Neural cell (in vitro differentiated cells): ENCODE data around the gene TMEM43. TPM values are rescaled to one million over a fixed set of nuclear protein-coding genes. Genes with fewer than 3 reads are reported as not detected.

ENCODE experiments used
- H2AFZ ChIP-seq: fragments of 200-600, 300-800 bp; sonication (generic), shearing (Covaris generic); 2 replicates; pipeline ENCODE4 v1.6.0; 2014; ENCODE audit warnings: low read depth, mild to moderate bottlenecking, antibody characterized with exemption, low read length, moderate library complexity
- H3F3A ChIP-seq: fragments of 200-600 bp; shearing (Covaris generic); 2 replicates; pipeline ENCODE4 v1.6.1; 2016; ENCODE audit warnings: mild to moderate bottlenecking, moderate library complexity, mixed read lengths, antibody characterized with exemption, low read length; ENCODE audit not compliant: insufficient read depth, poor library complexity, severe bottlenecking
- H3K27ac ChIP-seq: fragments of 200-600, 300-800 bp; sonication (generic), shearing (Covaris generic); 2 replicates; pipeline ENCODE4 v1.5.1; 2014; ENCODE audit warnings: mild to moderate bottlenecking, low read length, moderate library complexity
- H3K27me3 ChIP-seq: fragments of 300-800, 200-600 bp; sonication (generic), shearing (Covaris generic); 2 replicates; pipeline ENCODE4 v1.6.0; 2014; ENCODE audit warnings: mild to moderate bottlenecking, low read depth, low read length, moderate library complexity; ENCODE audit not compliant: insufficient read depth
- H3K36me3 ChIP-seq: fragments of 300-800, 200-600 bp; sonication (generic), shearing (Covaris generic); 2 replicates; pipeline ENCODE4 v1.5.1; 2014; ENCODE audit warnings: mild to moderate bottlenecking, antibody characterized with exemption, low read length, moderate library complexity; ENCODE audit not compliant: insufficient read depth
- H3K4me2 ChIP-seq: fragments of 300-800, 200-600 bp; sonication (generic), shearing (Covaris generic); 2 replicates; pipeline ENCODE4 v1.6.0; 2014; ENCODE audit warnings: mild to moderate bottlenecking, low read length
- H3K4me3 ChIP-seq: fragments of 300-800, 200-600 bp; sonication (generic), shearing (Covaris generic); 2 replicates; pipeline ENCODE4 v1.5.1; 2014; ENCODE audit warnings: mild to moderate bottlenecking, low read length, moderate library complexity
- H3K79me2 ChIP-seq: fragments of 200-600 bp; shearing (Covaris generic); replicated peaks from 2 replicates; pipeline ENCODE4 v1.6.0; 2014; ENCODE audit warnings: mild to moderate bottlenecking, low read length, moderate library complexity; ENCODE audit not compliant: insufficient read depth
- H3K9ac ChIP-seq: fragments of 300-800, 200-600 bp; sonication (generic), shearing (Covaris generic); 2 replicates; pipeline ENCODE4 v1.6.1; 2016; ENCODE audit warnings: mild to moderate bottlenecking, low read length, mixed read lengths
- H3K9me2 ChIP-seq: fragments of 200-600 bp; shearing (Covaris generic); 2 replicates; pipeline ENCODE4 v1.6.1; 2016; ENCODE audit warnings: mild to moderate bottlenecking, low read length, mixed read lengths; ENCODE audit not compliant: insufficient read depth
- H3K9me3 ChIP-seq: fragments of 200-600, 300-800 bp; sonication (generic), shearing (Covaris generic); 2 replicates; pipeline ENCODE4 v1.6.1; 2016; ENCODE audit warnings: mild to moderate bottlenecking, mixed run types, low read length, moderate library complexity, mixed read lengths
- H4K20me1 ChIP-seq: fragments of 200-600 bp; shearing (Covaris generic); 2 replicates; pipeline ENCODE4 v1.6.1; 2016; ENCODE audit warnings: mild to moderate bottlenecking, mixed run types; ENCODE audit not compliant: insufficient read depth
- CTCF ChIP-seq: fragments of 450-650 bp; IDR thresholded peaks from 2 replicates; pipeline ENCODE4 v1.5.1; 2014; ENCODE audit warnings: antibody characterized with exemption, mild to moderate bottlenecking, moderate library complexity; ENCODE audit not compliant: poor library complexity, severe bottlenecking
- EP300 ChIP-seq: fragments of 450-650 bp; conservative IDR thresholded peaks from 2 replicates; pipeline ENCODE4 v1.6.1; 2014; ENCODE audit warnings: antibody characterized with exemption, mild to moderate bottlenecking, moderate library complexity; ENCODE audit not compliant: poor library complexity, severe bottlenecking
- EZH2 ChIP-seq: fragments of 200-600, 300-800 bp; shearing (Covaris generic), sonication (generic); IDR thresholded peaks from 2 replicates; pipeline ENCODE4 v1.6.1; 2014; ENCODE audit warnings: antibody characterized with exemption, low read length, borderline replicate concordance, mild to moderate bottlenecking; ENCODE audit not compliant: insufficient read depth, poor library complexity, severe bottlenecking
- MXI1 ChIP-seq: fragments of 450-650 bp; conservative IDR thresholded peaks from 2 replicates; pipeline ENCODE4 v1.6.1; 2014; ENCODE audit warnings: antibody characterized with exemption, mild to moderate bottlenecking; ENCODE audit not compliant: poor library complexity, severe bottlenecking
- POLR2AphosphoS5 ChIP-seq: IDR thresholded peaks from 2 replicates; pipeline ENCODE4 v1.6.1; 2012
- RAD21 ChIP-seq: fragments of 450-650 bp; conservative IDR thresholded peaks from 2 replicates; pipeline ENCODE4 v1.6.1; 2014; ENCODE audit warnings: antibody characterized with exemption, mild to moderate bottlenecking, moderate library complexity
- REST ChIP-seq: IDR thresholded peaks from 2 replicates; pipeline ENCODE4 v1.6.1; 2012; ENCODE audit warnings: borderline replicate concordance
- SMC3 ChIP-seq: fragments of 450-650 bp; conservative IDR thresholded peaks from 2 replicates; pipeline ENCODE4 v1.6.1; 2014; ENCODE audit warnings: antibody characterized with exemption, mild to moderate bottlenecking, moderate library complexity; ENCODE audit not compliant: poor library complexity
- TAF1 ChIP-seq: IDR thresholded peaks from 2 replicates; pipeline ENCODE4 v1.6.1; 2012; ENCODE audit warnings: low read depth
- polyA plus RNA-seq: library from polyadenylated mRNA; depleted of rRNA; stranded (reverse); fragments of >200 nt; gene quantifications from 2 replicates; pipeline ENCODE4 v1.2.3, GENCODE V29; 2014

TMEM43 gene
- polyA plus RNA-seq, 1 donor from 2014 or later: 61.3 TPM

GRCh38 chr3:14117468-14118399 lies 7.1 kb upstream of the TMEM43 start:
- Histone ChIP-seq H3K27ac (no peak overlapping the region), H2AFZ (no peak overlapping the region), H3K9me3 (no peaks in the 10 kb centered on the region), H3F3A (no peaks in the 10 kb centered on the region), H3K4me2 (no peak overlapping the region), H3K79me2 (no peaks in the 10 kb centered on the region), H3K4me3 (no peak overlapping the region), H3K36me3 (no peaks in the 10 kb centered on the region), H4K20me1 (no peaks in the 10 kb centered on the region), H3K9ac (no peak overlapping the region), H3K9me2 (no peaks in the 10 kb centered on the region), H3K27me3 (no peaks in the 10 kb centered on the region)
- TF ChIP-seq RAD21 (no peak), REST (no peak), EZH2 (no peak), EP300 (no peak), TAF1 (no peak), CTCF (no peak), POLR2AphosphoS5 (no peak)

- Histone ChIP-seq H3K9me2 (no peaks in the 10 kb centered on the region), H3K36me3 (no peaks in the 10 kb centered on the region), H4K20me1 (no peaks in the 10 kb centered on the region), H3K4me3 (no peak overlapping the region), H3K27ac (no peak overlapping the region), H2AFZ (no peak overlapping the region), H3K9ac (no peak overlapping the region), H3K9me3 (no peaks in the 10 kb centered on the region), H3K4me2 (no peak overlapping the region), H3K27me3 (no peaks in the 10 kb centered on the region), H3F3A (no peaks in the 10 kb centered on the region), H3K79me2 (no peaks in the 10 kb centered on the region)
- no peak for TF ChIP-seq MXI1
- no peak for TF ChIP-seq RAD21
- no peak for TF ChIP-seq CTCF
- no peak for TF ChIP-seq EP300
- no peak for TF ChIP-seq TAF1
- TF ChIP-seq POLR2AphosphoS5: no peak
- no peak for TF ChIP-seq SMC3
- no peak for TF ChIP-seq EZH2
Measured at GRCh38 chr3:14118400-14119381, 6.2 kb upstream of the TMEM43 start.
